Bronchial epithelial cell (primary cell): ENCODE data around the gene NAB2. TPM values are rescaled to one million over a fixed set of nuclear protein-coding genes. Genes with fewer than 3 reads are reported as not detected.
A peak's percentile ranks its signal among the peaks of the same experiment; 100 is the strongest.
"Not testable (repeated sequence)": the region's sequence is repeated elsewhere in the genome, so short reads cannot be mapped to it uniquely, and the experiment has no call there.

Source experiments
- DNase-seq: peaks from one replicate; pipeline ENCODE4 v3.0.0-alpha.2; 2010; ENCODE audit warnings: low read depth
- FAIRE-seq: peaks from 2 replicates; lab custom pipeline; 2011; peaks lifted over from hg19 to GRCh38; lab: Jason Lieb, UNC
- H3K27me3 ChIP-seq: 2 replicates; pipeline ENCODE4 v1.5.1; 2011; ENCODE audit warnings: low read length; ENCODE audit not compliant: control insufficient read depth, insufficient read depth
- H3K36me3 ChIP-seq: 2 replicates; pipeline ENCODE4 v1.5.1; 2011; ENCODE audit warnings: low read length; ENCODE audit not compliant: control insufficient read depth, insufficient read depth
- H3K4me3 ChIP-seq: 2 replicates; pipeline ENCODE4 v1.5.1; 2011; ENCODE audit warnings: mild to moderate bottlenecking, low read depth, low read length, control low read depth
- total RNA-seq: library from RNA; depleted of rRNA; stranded (reverse); fragments of >200 nt; gene quantifications from 2 replicates; pipeline ENCODE4 v1.2.1, GENCODE V29; 2014
- TF ChIP-seq, protein P1 (sequence below): IDR thresholded peaks from 2 replicates; pipeline ENCODE4 v1.5.1; 2011; ENCODE audit warnings: mild to moderate bottlenecking, moderate library complexity, low read length, control low read depth, inconsistent platforms; ENCODE audit not compliant: insufficient read depth, severe bottlenecking

The NAB2 gene
- total RNA-seq, 1 donor from 2014 or later, result 40.5 TPM

DNA sequence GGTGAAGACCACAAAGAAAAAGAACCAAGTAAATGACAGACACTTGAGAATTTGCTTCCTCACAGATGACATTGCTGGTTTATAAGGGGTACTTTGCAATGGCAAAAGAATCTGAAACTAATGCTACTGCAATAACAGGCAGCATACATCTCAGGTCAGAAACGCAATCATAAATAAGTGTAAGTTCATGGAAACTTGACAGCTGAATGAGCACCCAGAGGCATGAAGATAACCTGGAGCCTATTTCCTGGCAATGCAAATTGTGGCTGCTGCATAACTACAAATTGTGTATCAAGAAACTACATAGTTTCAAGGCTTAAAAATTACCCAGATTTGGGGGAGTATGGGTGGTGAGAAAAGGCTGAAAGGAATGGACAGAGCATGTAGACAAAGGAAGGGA is 30.5 kb upstream of the NAB2 start:
- DNase-seq, result no peak
- FAIRE-seq, result no peak

DNA sequence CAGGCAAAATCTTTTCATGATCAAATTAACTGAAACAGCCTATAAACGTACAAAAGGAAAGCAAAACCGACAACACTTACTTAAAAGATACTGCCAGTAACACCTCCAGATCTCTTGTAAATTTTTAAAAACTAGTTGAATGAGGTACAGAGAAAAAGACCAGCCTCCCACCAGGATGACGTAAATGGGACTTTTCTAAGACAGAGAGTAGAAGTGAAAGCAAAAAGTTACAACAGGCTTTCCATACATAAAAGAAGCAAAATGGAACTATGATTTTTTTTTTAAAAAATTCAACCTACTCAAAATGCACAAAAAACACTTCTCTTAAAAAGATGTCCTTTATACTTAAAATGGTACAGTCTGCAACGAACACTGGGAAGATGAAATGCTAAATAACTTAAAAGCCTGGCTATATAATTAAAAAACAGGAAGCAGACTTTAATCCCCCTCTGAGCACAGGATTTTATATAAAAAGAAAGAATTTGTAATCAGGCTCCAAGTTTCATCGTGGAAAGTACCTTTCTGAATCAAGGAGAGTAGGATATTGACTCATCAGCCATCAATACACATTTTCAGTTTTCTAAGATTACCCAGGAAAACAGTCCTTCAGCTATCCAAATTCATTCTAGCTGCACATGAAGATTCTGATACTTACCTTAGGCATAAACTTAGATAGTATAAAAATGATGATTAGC is 24.8 kb upstream of the NAB2 start:
- FAIRE-seq (no peak), DNase-seq (no peak)
- H3K36me3 ChIP-seq, result peaks cover 3% of the 10 kb centered on the region
- TF ChIP-seq, protein P1, sequence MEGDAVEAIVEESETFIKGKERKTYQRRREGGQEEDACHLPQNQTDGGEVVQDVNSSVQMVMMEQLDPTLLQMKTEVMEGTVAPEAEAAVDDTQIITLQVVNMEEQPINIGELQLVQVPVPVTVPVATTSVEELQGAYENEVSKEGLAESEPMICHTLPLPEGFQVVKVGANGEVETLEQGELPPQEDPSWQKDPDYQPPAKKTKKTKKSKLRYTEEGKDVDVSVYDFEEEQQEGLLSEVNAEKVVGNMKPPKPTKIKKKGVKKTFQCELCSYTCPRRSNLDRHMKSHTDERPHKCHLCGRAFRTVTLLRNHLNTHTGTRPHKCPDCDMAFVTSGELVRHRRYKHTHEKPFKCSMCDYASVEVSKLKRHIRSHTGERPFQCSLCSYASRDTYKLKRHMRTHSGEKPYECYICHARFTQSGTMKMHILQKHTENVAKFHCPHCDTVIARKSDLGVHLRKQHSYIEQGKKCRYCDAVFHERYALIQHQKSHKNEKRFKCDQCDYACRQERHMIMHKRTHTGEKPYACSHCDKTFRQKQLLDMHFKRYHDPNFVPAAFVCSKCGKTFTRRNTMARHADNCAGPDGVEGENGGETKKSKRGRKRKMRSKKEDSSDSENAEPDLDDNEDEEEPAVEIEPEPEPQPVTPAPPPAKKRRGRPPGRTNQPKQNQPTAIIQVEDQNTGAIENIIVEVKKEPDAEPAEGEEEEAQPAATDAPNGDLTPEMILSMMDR, result no peak
- no peaks in the 10 kb centered on the region for H3K27me3 ChIP-seq
- no peak overlapping the region for H3K4me3 ChIP-seq

More for the DNA sequence above, 30.5 kb upstream of the NAB2 start:
- Histone ChIP-seq H3K4me3 (no peak overlapping the region), H3K27me3 (no peaks in the 10 kb centered on the region), H3K36me3 (peaks cover 6% of the 10 kb centered on the region)
- TF ChIP-seq, protein P1, result no peak

DNA sequence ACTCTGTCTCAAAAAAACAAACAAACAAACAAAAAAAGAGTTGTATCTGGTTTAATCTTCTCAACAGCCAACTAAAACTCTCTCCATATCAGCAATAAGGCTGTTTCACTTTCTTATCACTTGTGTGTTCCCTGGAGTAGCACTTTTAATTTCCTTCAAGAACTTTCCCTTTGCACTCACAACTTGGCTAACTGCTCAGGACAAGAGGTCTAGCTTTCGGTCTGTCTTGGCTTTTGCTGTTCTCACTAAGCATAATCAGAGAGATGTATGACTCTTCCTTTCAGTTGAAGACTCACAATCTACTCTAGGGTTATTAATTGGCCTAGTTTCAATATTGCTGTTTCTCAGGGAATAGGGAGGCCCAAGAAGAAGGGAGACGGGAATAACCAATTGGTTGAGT is 22.7 kb upstream of the NAB2 start:
- Histone ChIP-seq H3K36me3 (peaks cover 4% of the 10 kb centered on the region), H3K27me3 (no peaks in the 10 kb centered on the region), H3K4me3 (no peak overlapping the region)
- TF ChIP-seq, protein P1, result no peak
- FAIRE-seq (no peak), DNase-seq (no peak)

DNA sequence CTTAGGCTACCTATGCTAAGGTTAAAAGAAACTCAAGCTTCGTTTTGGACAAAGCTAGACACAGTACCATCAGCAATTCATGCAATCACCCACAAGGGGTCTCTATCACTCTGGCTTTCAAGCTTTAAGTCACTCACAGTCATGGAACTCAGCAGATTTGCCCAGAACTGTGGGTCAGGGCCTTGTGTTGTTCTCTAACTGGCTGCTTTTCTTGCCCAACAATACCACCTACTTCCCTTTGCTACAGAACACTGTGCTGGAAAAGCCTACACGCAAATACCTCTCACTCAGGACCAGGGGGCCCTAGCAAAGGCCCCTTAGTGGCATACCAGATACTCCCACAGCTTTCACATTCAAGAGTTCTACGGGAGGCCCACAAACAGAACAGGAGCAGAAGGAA is 19.4 kb upstream of the NAB2 start:
- H3K36me3 ChIP-seq, result peaks cover 2% of the 10 kb centered on the region
- no peak for FAIRE-seq

DNA sequence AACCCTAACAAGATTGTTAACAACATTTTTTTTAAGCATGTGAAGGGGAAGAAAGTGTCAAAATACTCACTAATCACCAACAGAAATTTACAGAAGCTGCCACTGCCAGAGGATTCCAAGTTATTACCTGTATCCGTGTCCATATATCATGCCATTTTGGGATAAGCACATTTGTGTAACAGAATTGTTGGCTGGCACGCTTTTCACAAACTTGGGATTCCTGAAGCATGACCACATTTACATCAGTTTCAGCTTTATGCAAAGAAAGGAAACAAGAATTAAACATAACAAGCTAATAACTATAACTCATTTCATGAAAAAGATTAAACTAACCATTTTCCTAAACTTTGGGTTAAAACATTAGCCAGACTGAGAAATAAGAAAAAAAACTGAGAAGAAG is 16.3 kb upstream of the NAB2 start:
- no peaks in the 10 kb centered on the region for H3K27me3 ChIP-seq
- no peak overlapping the region for H3K4me3 ChIP-seq
- TF ChIP-seq, protein P1, result no peak
- H3K36me3 ChIP-seq, result peaks cover 2% of the 10 kb centered on the region
- DNase-seq, result no peak
- FAIRE-seq, result no peak

More for the DNA sequence above, 19.4 kb upstream of the NAB2 start:
- TF ChIP-seq, protein P1, result peak; percentile 86
- H3K27me3 ChIP-seq, result no peaks in the 10 kb centered on the region
- peak; percentile 78 for DNase-seq
- no peak overlapping the region for H3K4me3 ChIP-seq

DNA sequence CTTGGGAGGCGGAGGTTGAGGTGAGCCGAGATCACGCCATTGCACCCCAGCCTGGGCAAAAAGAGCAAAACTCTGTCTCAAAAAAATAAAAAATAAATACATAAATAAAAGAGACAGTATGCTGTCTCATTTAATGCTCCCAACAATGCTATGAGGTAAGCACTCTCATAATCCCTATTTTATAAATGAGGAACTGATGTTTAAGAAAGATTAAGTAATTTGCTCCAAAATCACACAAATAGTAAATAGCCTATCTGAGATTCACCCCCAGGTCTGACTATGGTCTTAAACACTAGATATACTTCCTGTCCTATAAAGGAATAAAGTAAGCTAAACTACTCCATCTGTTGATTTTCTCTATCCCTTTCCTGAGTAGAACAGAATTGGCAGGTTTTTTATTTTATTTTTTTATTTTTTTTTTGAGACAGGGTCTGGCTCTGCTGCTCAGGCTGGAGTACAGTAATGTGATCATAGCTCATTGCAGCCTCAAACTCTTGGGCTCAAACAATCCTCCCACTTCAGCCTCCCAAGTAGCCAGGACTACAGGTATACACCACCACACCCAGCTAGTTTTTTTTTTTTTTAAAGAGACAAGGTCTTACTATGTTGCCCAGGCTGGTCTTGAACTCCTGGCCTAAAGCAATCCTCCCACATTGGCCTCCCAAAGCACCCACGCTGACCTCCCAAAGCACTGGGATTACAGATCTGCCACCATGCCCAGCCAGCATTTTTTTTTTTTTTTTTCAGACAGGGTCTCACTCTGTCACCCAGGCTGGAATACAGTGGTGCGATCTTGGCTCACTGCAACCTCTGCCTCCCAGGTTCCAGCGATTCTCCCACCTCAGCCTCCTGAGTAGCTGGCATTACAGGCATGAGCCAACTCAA is 15.1 kb upstream of the NAB2 start:
- not testable (repeated sequence) for H3K36me3 ChIP-seq, H3K27me3 ChIP-seq, H3K4me3 ChIP-seq, FAIRE-seq, DNase-seq
